Uterus (tissue), 4 donors: ENCODE measurements around the gene GNG12. TPM values are rescaled to one million over a fixed set of nuclear protein-coding genes. Genes with fewer than 3 reads are reported as not detected.
"Not testable (repeated sequence)": the region's sequence is repeated elsewhere in the genome, so short reads cannot be mapped to it uniquely, and the experiment has no call there.

Experiments used
- DNase-seq, 2 donors: peaks; one replicate each; pipeline ENCODE4 v3.0.0-alpha.2; 2019 to 2020
- H3K27ac ChIP-seq, 2 donors: fragments of 200-600 bp; sonication (generic); 1 replicate in 1 of 2; 2 replicates in 1 of 2; pipeline ENCODE4 v1.5.1; 2016 to 2018
- H3K27me3 ChIP-seq, 2 donors: fragments of 200-600 bp; sonication (generic); one replicate each; pipeline ENCODE4 v1.5.1; 2018 to 2019; ENCODE audit warnings: control low read depth in 1 of 2
- H3K36me3 ChIP-seq, 2 donors: fragments of 200-600 bp; sonication (generic); one replicate each; pipeline ENCODE4 v1.5.1; 2019; ENCODE audit warnings: control low read depth in 1 of 2
- H3K4me1 ChIP-seq, 2 donors: fragments of 200-600 bp; sonication (generic); one replicate each; pipeline ENCODE4 v1.5.1; 2018 to 2019; ENCODE audit warnings: control low read depth in 1 of 2
- H3K4me3 ChIP-seq, 2 donors: fragments of 200-600 bp; sonication (generic); 1 replicate in 1 of 2; 2 replicates in 1 of 2; pipeline ENCODE4 v1.5.1; 2018 to 2019; ENCODE audit warnings: mild to moderate bottlenecking in 1 of 2
- H3K9me3 ChIP-seq, 2 donors: fragments of 200-600 bp; sonication (generic); one replicate each; pipeline ENCODE4 v1.5.1; 2019; ENCODE audit warnings: control low read depth in 1 of 2
- POLR2A ChIP-seq, 2 donors: fragments of 450-650 bp; IDR thresholded peaks; one replicate each; pipeline ENCODE4 v1.6.1; 2016; ENCODE audit warnings: antibody characterized with exemption in 2 of 2, mild to moderate bottlenecking in 1 of 2, moderate library complexity in 1 of 2
- intact Hi-C: fragments of 100-400 bp; cut with DNase I; formaldehyde crosslinking; loops from one replicate; pipeline ENCODE4 v1.15.1; 2023; ENCODE audit warnings: low total_unique reads
- total RNA-seq, 4 donors: library from RNA; depleted of rRNA in 3 of 4; stranded (reverse); fragments of >200 nt in 3 of 4; gene quantifications; one replicate each; pipeline versions ENCODE4 v1.1.0 to v1.2.4, GENCODE V29; 2014 to 2023
- TF ChIP-seq, protein P1 (sequence below), 4 experiments: fragments of 200-600 bp in 2 of 4; fragments of 450-650 bp in 2 of 4; sonication (generic) in 2 of 4; IDR thresholded peaks; one replicate each; pipeline ENCODE4 v1.5.1; 2016 to 2019; ENCODE audit warnings: antibody characterized with exemption in 4 of 4, mild to moderate bottlenecking in 2 of 4, moderate library complexity in 1 of 4
- donor health status: DM: yes; HTN: yes; CAD: no.

GNG12 gene
- total RNA-seq, 4 donors from 2014 or later, result 45.3 to 179 (median 120) TPM

DNA sequence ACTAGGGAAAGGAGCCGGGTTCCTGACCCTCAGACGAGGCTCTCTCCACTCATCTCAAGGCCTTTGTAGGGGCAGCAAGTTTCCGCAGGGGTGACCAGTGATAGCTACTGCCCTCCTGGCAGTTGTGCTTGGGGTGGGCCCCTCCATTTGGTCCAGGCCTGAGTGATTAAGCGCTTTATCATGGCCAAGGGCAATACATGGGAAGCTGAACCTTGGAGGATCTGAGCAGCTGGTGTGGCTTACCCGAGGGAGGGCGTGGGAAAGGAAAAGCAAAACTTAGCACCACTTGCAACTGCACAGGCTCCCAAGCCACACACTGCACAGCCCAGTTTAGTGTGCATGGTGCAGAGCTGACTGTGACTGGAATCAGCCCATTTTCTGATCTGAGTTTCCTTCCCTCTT is 100.5 kb downstream of the GNG12 start:
- TF ChIP-seq, protein P1, sequence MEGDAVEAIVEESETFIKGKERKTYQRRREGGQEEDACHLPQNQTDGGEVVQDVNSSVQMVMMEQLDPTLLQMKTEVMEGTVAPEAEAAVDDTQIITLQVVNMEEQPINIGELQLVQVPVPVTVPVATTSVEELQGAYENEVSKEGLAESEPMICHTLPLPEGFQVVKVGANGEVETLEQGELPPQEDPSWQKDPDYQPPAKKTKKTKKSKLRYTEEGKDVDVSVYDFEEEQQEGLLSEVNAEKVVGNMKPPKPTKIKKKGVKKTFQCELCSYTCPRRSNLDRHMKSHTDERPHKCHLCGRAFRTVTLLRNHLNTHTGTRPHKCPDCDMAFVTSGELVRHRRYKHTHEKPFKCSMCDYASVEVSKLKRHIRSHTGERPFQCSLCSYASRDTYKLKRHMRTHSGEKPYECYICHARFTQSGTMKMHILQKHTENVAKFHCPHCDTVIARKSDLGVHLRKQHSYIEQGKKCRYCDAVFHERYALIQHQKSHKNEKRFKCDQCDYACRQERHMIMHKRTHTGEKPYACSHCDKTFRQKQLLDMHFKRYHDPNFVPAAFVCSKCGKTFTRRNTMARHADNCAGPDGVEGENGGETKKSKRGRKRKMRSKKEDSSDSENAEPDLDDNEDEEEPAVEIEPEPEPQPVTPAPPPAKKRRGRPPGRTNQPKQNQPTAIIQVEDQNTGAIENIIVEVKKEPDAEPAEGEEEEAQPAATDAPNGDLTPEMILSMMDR (IDR thresholded peaks at IDR 0.05), result no peak
- no peak for TF ChIP-seq POLR2A (IDR thresholded peaks at IDR 0.05)
- H3K9me3 ChIP-seq, result no peaks in the 10 kb centered on the region
- intact Hi-C loops, result no loop called here
- no peak overlapping the region for H3K4me3 ChIP-seq
- H3K27ac ChIP-seq, result no peak overlapping the region
- peaks cover 4 to 17% of the 10 kb centered on the region in 2 donors for H3K4me1 ChIP-seq
- no peaks in the 10 kb centered on the region for H3K36me3 ChIP-seq
- DNase-seq, result no peak
- no peaks in the 10 kb centered on the region for H3K27me3 ChIP-seq

DNA sequence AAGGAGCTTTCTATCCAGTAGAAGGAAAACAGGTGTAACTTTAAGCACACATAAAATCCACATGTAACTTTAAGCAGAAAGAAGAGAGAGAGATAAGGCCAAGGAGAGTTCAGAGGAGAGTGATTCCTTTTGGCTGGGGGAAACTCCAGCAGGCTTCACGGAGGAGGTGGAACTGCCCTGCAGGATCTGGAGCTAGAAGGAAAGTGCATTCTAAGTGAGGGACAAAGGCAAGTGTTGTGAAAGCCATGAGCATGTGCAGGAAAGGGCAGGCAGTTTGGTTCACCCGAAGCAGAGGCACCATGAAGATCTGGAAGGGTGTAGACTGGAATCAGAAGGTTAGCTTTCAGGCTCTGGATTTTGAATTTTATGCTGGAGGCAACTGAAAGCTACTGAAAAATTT is 101.9 kb downstream of the GNG12 start:
- no peak for DNase-seq
- peaks cover 4 to 9% of the 10 kb centered on the region in 2 donors for H3K4me1 ChIP-seq
- H3K9me3 ChIP-seq, result no peaks in the 10 kb centered on the region
- no peaks in the 10 kb centered on the region for H3K27me3 ChIP-seq
- no peak overlapping the region for H3K27ac ChIP-seq
- TF ChIP-seq, protein P1 (IDR thresholded peaks at IDR 0.05), result no peak
- TF ChIP-seq POLR2A (IDR thresholded peaks at IDR 0.05), result no peak
- H3K4me3 ChIP-seq, result no peak overlapping the region
- H3K36me3 ChIP-seq, result no peaks in the 10 kb centered on the region
- intact Hi-C loops, result no loop called here

DNA sequence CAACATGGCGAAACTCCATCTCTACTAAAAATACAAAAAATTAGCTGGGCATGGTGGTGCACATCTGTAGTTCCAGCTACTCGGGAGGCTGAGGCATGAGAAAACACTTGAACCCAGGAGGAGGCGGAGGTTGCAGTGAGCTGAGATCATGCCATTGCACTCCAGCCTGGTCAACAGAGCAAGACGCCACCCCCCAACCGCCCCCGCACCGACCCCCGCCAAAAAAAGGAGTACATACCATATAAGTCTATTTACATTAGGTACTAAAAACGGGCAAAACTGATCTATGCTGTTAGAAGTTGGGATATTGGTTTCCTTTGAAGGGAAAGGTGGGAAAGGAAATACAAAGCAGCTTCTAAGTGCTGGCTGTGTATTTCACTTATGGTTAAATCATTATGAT is 103.0 kb downstream of the GNG12 start:
- DNase-seq, H3K4me1 ChIP-seq, H3K36me3 ChIP-seq, H3K9me3 ChIP-seq, H3K27me3 ChIP-seq, H3K4me3 ChIP-seq, intact Hi-C loops, H3K27ac ChIP-seq: not testable (repeated sequence)

DNA sequence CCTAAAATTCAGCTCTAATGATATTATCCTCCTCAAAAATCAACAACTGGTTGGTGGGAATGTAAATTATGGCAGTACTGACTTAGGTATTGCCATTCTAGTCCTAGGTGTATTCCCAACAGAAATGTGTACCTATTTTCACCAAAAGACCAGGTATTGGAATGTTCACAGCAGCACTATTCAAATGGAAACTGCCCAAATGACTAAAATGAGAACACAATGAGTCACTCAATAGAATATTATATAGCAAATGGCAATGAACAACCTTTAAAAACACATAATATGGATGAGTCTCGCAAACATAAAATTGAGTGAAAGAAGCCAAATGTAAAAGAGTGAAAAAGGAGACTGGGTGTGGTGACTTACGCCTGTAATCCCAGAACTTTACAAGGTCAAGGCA is 103.4 kb downstream of the GNG12 start:
- H3K27ac ChIP-seq, result no peak overlapping the region
- intact Hi-C loops, result no loop called here
- TF ChIP-seq, protein P1 (IDR thresholded peaks at IDR 0.05), result no peak
- TF ChIP-seq POLR2A (IDR thresholded peaks at IDR 0.05), result no peak
- H3K27me3 ChIP-seq, result no peaks in the 10 kb centered on the region
- H3K4me3 ChIP-seq, result no peak overlapping the region
- no peaks in the 10 kb centered on the region for H3K9me3 ChIP-seq
- no peaks in the 10 kb centered on the region for H3K4me1 ChIP-seq
- no peaks in the 10 kb centered on the region for H3K36me3 ChIP-seq
- no peak for DNase-seq

DNA sequence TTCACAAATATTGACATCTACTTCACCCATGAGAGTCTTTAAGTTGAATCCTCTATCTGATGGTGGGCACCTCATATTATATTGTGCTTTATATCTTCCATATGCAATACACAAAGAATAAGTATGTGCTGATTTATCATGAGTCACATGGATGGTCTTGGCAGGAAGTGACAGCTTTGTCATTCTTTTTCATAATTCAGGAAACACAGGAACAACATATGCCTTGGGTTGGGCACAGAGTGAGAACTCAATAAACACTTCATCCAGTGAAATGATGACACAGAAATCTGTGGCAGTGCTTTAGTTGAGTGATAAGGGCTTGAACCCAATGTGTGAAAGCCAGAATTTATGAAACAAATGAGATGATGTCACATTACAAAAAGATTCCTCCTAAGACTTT is 107.0 kb downstream of the GNG12 start:
- Histone ChIP-seq H3K4me3 (no peak overlapping the region), H3K27ac (peak overlapping the region in 1 of 2 donors; percentile 49), H3K27me3 (no peaks in the 10 kb centered on the region), H3K4me1 (peaks cover 0 to 6% of the 10 kb centered on the region in 2 donors), H3K36me3 (no peaks in the 10 kb centered on the region), H3K9me3 (no peaks in the 10 kb centered on the region)
- no peak for TF ChIP-seq POLR2A (IDR thresholded peaks at IDR 0.05)
- TF ChIP-seq, protein P1 (IDR thresholded peaks at IDR 0.05), result no peak
- intact Hi-C loops, result no loop called here
- no peak for DNase-seq

DNA sequence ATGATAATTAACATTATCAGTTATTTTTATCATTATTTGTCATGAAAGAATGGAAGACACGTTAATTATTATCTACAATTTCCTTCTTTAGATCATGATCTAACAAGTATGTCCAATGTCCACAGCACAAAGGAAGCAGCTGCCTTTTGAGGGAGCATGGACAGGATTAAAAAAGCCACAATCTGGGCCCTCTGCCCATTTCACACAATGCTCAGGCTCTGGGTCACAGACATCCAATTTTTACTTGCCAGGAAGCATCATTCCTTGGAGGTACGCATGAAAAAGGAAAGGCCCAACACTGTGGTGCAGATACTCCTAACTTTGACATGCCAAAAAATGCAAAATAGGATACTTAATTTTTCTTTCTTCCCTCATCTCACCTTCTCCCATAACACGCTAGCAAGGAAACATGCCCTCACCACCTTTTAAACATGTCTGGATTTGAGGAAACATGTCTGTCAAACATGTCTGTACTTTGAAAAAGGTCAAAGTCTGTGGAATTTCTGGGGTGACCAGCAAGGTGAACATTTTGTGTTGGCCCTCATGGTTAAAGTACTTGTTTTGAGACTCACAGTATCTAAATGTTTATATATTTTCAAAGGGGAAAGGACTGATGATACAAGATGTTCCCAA is 108.2 kb downstream of the GNG12 start:
- TF ChIP-seq, protein P1 (IDR thresholded peaks at IDR 0.05), result no peak
- TF ChIP-seq POLR2A (IDR thresholded peaks at IDR 0.05), result no peak
- Histone ChIP-seq H3K4me1 (peaks cover 0 to 6% of the 10 kb centered on the region in 2 donors), H3K4me3 (no peak overlapping the region), H3K27ac (peak overlapping the region; percentile 12 to 49), H3K9me3 (no peaks in the 10 kb centered on the region), H3K27me3 (no peaks in the 10 kb centered on the region), H3K36me3 (no peaks in the 10 kb centered on the region)
- DNase-seq, result peak in 1 of 2 donors; percentile 59
- intact Hi-C loops, result no loop called here
